Cardiac muscle cell (in vitro differentiated cells and primary cell): Measurements from ENCODE around the gene OBSL1. TPM values are rescaled to one million over a fixed set of nuclear protein-coding genes. Genes with fewer than 3 reads are reported as not detected.

ENCODE experiments used
- DNase-seq, 2 donors: peaks; one replicate each; pipeline versions ENCODE4 v3.0.0 to v3.0.0-alpha.2; 2010 to 2017; ENCODE audit warnings: low read depth in 1 of 2, low spot score in 1 of 2
- H3K27ac ChIP-seq: fragments of 200-600 bp; sonication (generic); 2 replicates; pipeline ENCODE4 v1.5.1; 2016
- H3K27me3 ChIP-seq: fragments of 200-600 bp; sonication (generic); 2 replicates; pipeline ENCODE4 v1.6.0; 2016; ENCODE audit warnings: control low read depth
- H3K36me3 ChIP-seq: fragments of 200-600 bp; sonication (generic); 2 replicates; pipeline ENCODE4 v1.5.1; 2016; ENCODE audit warnings: control low read depth
- H3K4me1 ChIP-seq: fragments of 200-600 bp; sonication (generic); 2 replicates; pipeline ENCODE4 v1.8.1; 2017; ENCODE audit warnings: low read depth, mild to moderate bottlenecking, mixed run types
- H3K4me3 ChIP-seq: fragments of 200-600 bp; sonication (generic); 2 replicates; pipeline ENCODE4 v1.5.1; 2016; ENCODE audit warnings: mild to moderate bottlenecking
- H3K9me3 ChIP-seq: fragments of 200-600 bp; sonication (generic); 2 replicates; pipeline ENCODE4 v1.5.1; 2017; ENCODE audit warnings: low read depth, mild to moderate bottlenecking, control low read depth
- polyA plus RNA-seq: library from polyadenylated mRNA; unstranded; fragments of >200 nt; fragmentation: Nextera tagmentation; extraction: Ambion mirVana; gene quantifications from 2 replicates; pipeline ENCODE4 v1.2.1, GENCODE V29; 2016
- total RNA-seq: library from RNA; depleted of rRNA; stranded (reverse); fragments of >200 nt; gene quantifications from 2 replicates; pipeline ENCODE4 v1.2.3, GENCODE V29; 2016
- TF ChIP-seq, protein P1 (sequence below): IDR thresholded peaks from 2 replicates; pipeline ENCODE4 v1.5.1; 2012; ENCODE audit warnings: low read depth, mild to moderate bottlenecking, low read length

Gene OBSL1
- total and polyA plus RNA-seq, 2 experiments from 2014 or later = 276 to 746 TPM

DNA sequence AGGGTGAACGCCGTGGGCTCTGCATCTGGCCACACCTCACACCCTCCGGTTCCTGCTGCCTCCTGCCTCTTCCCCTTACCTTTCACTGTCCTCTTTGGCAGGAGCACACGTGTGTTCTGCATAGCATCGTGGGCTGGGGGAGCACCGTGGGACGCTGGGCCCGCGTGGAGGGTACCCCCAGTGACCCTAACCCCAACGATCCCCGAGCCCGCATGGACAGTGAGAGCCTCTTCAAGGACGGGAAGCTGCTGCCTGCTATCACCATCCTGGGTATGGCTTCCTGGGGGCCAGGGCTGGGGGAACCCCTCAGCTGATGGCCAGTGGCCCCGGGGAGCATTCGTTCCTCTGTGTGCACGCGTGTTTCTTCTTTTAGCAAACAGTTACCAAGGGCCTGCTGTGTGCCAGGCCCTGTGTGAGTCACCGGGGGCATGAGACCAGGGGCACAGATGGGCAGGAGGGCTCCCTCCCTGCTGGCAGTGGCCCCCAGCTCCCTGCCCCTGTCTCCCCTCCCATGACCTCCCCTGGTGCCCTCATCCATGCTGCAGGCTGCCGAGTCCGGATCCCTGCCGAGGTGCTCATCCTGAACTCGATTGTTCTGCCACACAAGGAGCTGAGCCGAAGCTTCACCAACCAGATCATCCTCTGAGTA lies 65.1 kb downstream of the OBSL1 start:
- no peak for DNase-seq
- Histone ChIP-seq H3K4me3 (no peak overlapping the region), H3K9me3 (no peaks in the 10 kb centered on the region), H3K27ac (no peak overlapping the region), H3K36me3 (no peaks in the 10 kb centered on the region), H3K4me1 (peaks cover 22% of the 10 kb centered on the region), H3K27me3 (no peaks in the 10 kb centered on the region)
- TF ChIP-seq, protein P1, sequence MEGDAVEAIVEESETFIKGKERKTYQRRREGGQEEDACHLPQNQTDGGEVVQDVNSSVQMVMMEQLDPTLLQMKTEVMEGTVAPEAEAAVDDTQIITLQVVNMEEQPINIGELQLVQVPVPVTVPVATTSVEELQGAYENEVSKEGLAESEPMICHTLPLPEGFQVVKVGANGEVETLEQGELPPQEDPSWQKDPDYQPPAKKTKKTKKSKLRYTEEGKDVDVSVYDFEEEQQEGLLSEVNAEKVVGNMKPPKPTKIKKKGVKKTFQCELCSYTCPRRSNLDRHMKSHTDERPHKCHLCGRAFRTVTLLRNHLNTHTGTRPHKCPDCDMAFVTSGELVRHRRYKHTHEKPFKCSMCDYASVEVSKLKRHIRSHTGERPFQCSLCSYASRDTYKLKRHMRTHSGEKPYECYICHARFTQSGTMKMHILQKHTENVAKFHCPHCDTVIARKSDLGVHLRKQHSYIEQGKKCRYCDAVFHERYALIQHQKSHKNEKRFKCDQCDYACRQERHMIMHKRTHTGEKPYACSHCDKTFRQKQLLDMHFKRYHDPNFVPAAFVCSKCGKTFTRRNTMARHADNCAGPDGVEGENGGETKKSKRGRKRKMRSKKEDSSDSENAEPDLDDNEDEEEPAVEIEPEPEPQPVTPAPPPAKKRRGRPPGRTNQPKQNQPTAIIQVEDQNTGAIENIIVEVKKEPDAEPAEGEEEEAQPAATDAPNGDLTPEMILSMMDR = no peak

DNA sequence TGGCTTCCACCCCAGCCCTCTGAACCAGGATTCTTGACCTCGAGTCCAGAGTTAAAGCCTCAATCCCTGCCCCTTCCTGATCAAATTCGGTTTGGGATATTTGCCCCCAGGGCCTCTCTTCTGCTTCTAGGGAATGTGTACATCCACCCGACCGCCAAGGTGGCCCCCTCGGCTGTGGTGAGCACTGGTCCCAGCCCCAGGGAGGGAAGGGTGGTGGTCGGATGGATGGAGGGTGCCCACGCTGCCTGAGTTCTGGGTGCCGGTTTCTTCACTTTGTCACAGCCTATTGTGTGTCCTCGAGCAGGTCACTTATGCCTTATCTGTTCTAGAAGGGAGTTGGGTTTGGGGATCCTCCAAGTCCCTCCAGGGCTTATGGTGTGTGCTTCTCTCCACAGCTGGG lies 65.8 kb downstream of the OBSL1 start:
- no peaks in the 10 kb centered on the region for H3K9me3 ChIP-seq
- no peak for DNase-seq
- H3K27ac ChIP-seq = no peak overlapping the region
- no peaks in the 10 kb centered on the region for H3K36me3 ChIP-seq
- TF ChIP-seq, protein P1 = no peak
- no peaks in the 10 kb centered on the region for H3K27me3 ChIP-seq
- peaks cover 17% of the 10 kb centered on the region for H3K4me1 ChIP-seq
- no peak overlapping the region for H3K4me3 ChIP-seq

DNA sequence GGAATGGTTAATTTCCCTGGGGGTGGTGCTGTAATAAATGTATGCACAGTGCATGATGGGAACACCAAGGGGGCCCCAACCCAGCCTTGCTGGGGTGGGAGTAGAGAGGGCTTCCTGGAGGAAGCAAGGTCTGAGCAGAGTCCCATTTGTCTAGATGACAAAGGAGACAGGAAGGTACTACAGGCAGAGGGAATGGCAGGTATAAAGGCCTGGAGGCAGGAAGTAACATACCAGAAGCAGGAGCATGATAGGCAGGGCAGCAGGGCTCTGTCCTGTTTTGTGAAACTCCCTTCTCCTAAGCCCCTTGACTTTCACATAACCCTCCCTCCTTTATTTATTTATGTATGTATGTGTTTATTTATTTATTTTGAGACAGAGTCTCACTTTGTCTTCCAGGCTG lies 68.7 kb downstream of the OBSL1 start:
- H3K27ac ChIP-seq = no peak overlapping the region
- TF ChIP-seq, protein P1 = no peak
- no peaks in the 10 kb centered on the region for H3K9me3 ChIP-seq
- peaks cover 13% of the 10 kb centered on the region for H3K4me1 ChIP-seq
- H3K27me3 ChIP-seq = no peaks in the 10 kb centered on the region
- H3K4me3 ChIP-seq = no peak overlapping the region
- H3K36me3 ChIP-seq = no peaks in the 10 kb centered on the region
- no peak for DNase-seq

DNA sequence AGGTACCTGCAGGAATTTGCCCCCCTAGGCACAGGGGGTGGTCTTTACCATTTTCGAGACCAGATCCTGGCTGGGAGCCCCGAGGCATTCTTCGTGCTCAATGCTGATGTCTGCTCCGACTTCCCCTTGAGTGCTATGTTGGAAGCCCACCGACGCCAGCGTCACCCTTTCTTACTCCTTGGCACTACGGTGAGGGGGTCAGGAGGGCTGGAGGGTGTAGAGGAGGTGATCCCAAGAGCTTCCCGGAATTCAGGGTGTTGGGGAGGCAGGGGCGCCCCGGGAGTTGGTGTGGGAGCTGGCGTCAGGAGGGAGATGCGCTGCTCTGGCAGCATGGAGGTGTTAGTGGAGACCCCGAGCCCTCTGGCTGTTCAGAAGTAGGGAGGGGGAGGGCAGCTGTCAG lies 69.5 kb downstream of the OBSL1 start:
- DNase-seq = no peak
- TF ChIP-seq, protein P1 = no peak
- Histone ChIP-seq H3K4me3 (no peak overlapping the region), H3K4me1 (peaks cover 13% of the 10 kb centered on the region), H3K36me3 (no peaks in the 10 kb centered on the region), H3K27me3 (peaks cover 5% of the 10 kb centered on the region), H3K27ac (no peak overlapping the region), H3K9me3 (no peaks in the 10 kb centered on the region)

Other genes with a start within 250 kb of the OBSL1 start
- not detected in 2 replicates for gene RESP18, start 238.8 kb downstream of the OBSL1 start, total RNA-seq
- not detected in 2 replicates for gene RESP18, start 238.8 kb downstream of the OBSL1 start, polyA plus RNA-seq
- 67.2 and 70.4 TPM in 2 replicates for gene DNPEP, start 183.6 kb downstream of the OBSL1 start, total RNA-seq
- gene DNPEP, start 183.6 kb downstream of the OBSL1 start, polyA plus RNA-seq = 104 and 117 TPM in 2 replicates
- 37.2 and 47.0 TPM in 2 replicates for gene DES, start 153.2 kb downstream of the OBSL1 start, total RNA-seq
- gene DES, start 153.2 kb downstream of the OBSL1 start, polyA plus RNA-seq = 17.5 and 20.4 TPM in 2 replicates
- gene SPEG, start 136.7 kb downstream of the OBSL1 start, total RNA-seq = 275 and 292 TPM in 2 replicates
- 185 and 188 TPM in 2 replicates for gene SPEG, start 136.7 kb downstream of the OBSL1 start, polyA plus RNA-seq
- 35.0 and 45.5 TPM in 2 replicates for gene GMPPA, start 72.6 kb downstream of the OBSL1 start, total RNA-seq
- 52.7 and 67.5 TPM in 2 replicates for gene GMPPA, start 72.6 kb downstream of the OBSL1 start, polyA plus RNA-seq
- gene ASIC4, start 57.1 kb downstream of the OBSL1 start, total RNA-seq = 6.4 and 9.5 TPM in 2 replicates
- 3.3 and 4.3 TPM in 2 replicates for gene ASIC4, start 57.1 kb downstream of the OBSL1 start, polyA plus RNA-seq
- 286 and 301 TPM in 2 replicates for gene CHPF, start 27.7 kb downstream of the OBSL1 start, total RNA-seq
- gene CHPF, start 27.7 kb downstream of the OBSL1 start, polyA plus RNA-seq = 208 and 218 TPM in 2 replicates
- 6.7 and 7.4 TPM in 2 replicates for gene TMEM198, start 27.5 kb downstream of the OBSL1 start, total RNA-seq
- gene TMEM198, start 27.5 kb downstream of the OBSL1 start, polyA plus RNA-seq = 8.2 and 12.2 TPM in 2 replicates
- 11.4 and 39.0 TPM in 2 replicates for gene INHA, start 771 bp upstream of the OBSL1 start, total RNA-seq
- gene INHA, start 771 bp upstream of the OBSL1 start, polyA plus RNA-seq = 13.3 and 39.1 TPM in 2 replicates
- 17.8 and 22.4 TPM in 2 replicates for gene STK11IP, start 26.3 kb upstream of the OBSL1 start, total RNA-seq
- gene STK11IP, start 26.3 kb upstream of the OBSL1 start, polyA plus RNA-seq = 24.4 and 26.3 TPM in 2 replicates
- gene SLC4A3, start 56.1 kb upstream of the OBSL1 start, total RNA-seq = 38.8 and 39.8 TPM in 2 replicates
- gene SLC4A3, start 56.1 kb upstream of the OBSL1 start, polyA plus RNA-seq = 42.9 and 47.7 TPM in 2 replicates